Embryonic facial prominence (tissue), 1 donor: ENCODE data around the gene RORC.

Experiments
- DNase-seq: peaks from one replicate; pipeline ENCODE4 v3.0.0-alpha.2; 2016; ENCODE audit errors: extremely low spot score

The RORC gene

GRCh38 chr1:151825751-151826660, 5.6 kb downstream of the RORC start:
- DNase-seq = no peak

DNA sequence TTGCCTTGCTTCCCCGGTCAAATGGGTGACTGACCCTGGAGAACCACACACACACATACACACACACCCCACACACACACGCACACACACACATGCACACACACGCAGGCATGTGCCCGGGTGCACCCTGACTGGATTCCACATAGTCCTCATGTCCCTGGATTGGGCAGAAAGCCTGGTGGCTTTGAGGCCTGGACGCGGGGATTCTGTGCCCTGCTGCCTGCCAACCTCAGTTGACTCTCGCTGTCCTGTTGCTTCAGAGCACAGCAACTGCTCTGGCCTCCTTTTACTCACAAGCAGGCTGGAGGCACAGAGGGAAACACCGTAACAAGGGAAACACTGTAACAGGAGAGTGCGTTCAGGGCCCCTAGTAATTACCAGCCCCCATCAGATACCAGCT, 6.4 kb downstream of the RORC start:
- no peak for DNase-seq

DNA sequence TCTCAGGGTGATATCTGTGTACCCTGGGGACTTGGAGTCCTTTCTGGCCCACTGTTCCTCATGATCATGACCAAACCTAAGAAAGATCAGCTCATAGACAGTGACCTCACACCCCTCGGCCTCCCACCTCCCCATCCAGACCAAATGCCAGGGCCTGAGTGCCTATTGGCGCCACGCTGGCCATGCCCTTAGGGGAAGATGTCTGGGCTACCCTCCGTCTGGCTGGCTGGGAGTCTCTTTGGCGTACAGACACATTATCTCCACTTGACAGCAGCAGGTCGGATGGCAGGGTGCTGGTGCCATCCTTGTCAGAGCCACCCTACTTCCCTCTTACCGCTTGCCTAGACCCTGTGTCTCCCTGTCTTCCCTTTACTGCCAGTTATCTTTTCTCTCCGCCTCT, 8.4 kb downstream of the RORC start:
- DNase-seq = no peak

DNA sequence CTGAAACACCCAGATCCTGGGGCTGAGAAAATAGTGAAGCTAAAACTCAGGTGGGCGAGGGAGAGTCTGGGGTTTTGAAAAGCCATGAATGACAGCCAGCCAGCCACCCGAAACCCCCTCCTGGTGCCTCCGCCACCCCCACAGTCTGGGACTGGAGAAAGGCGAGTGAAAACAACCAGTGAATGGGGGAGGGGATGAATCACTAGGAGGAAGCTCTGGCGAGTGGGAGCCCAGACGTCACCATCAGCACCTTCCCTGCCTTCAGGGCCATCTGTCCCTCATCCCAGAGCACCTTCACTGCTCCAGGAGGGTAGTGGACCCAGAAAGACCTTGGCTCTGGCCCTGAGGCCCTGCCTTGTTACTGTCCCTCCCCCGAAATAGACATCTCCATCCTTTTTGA, 9.2 kb downstream of the RORC start:
- DNase-seq = no peak

DNA sequence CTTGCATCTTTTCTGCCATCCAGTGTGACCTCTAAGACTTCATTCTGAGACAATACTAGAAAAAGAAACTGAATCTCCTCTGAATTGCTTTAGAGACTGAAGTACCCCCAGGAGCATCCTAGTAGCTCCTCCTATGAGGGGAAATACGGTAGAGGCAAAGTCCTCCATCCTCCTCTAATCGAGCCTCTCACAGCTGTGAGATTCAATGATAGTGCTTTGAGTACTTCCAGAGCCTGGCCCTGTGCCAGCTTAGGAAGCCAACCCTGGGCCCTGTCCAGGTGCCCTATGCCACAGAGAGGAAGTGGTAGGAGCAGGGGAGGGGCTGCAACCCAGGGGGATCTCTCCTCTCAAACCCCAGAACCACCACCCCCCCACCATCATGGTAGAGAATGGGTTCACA, 10.7 kb downstream of the RORC start:
- DNase-seq = no peak

- DNase-seq = no peak
These were observed 11.5 kb downstream of the RORC start for GRCh38 chr1:151819976-151820623.

DNA sequence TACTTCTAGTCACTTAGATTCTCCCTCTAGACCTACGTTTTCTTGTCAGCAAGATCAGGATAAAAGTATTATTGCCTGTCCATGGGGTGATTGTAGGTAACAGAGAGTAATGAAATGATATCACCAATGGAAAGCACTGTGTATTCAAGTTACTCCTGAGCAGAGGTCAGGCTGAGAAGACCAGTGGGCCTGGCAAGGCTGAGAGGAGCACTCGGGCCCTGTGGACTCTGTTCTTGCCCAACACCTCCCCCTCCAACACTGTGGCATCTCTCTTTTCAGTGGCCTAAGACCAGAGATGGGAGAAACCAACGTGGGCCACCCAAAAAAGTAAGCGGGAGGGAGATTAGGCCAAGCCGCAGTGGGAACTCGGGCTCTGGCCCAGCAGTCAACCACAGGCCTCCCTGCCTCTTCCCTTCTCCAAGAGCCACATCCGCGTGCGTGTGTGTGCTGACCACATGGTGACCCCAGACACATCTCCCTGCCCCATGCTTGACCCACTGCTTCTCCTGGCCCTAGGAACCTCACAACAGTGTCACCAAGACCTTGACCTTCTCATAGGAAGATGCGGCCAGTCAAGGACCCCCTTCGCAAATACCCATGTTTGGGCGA, 12.3 kb downstream of the RORC start:
- DNase-seq = no peak

- DNase-seq = no peak
These were observed 14.3 kb downstream of the RORC start for GRCh38 chr1:151817353-151817730.

DNA sequence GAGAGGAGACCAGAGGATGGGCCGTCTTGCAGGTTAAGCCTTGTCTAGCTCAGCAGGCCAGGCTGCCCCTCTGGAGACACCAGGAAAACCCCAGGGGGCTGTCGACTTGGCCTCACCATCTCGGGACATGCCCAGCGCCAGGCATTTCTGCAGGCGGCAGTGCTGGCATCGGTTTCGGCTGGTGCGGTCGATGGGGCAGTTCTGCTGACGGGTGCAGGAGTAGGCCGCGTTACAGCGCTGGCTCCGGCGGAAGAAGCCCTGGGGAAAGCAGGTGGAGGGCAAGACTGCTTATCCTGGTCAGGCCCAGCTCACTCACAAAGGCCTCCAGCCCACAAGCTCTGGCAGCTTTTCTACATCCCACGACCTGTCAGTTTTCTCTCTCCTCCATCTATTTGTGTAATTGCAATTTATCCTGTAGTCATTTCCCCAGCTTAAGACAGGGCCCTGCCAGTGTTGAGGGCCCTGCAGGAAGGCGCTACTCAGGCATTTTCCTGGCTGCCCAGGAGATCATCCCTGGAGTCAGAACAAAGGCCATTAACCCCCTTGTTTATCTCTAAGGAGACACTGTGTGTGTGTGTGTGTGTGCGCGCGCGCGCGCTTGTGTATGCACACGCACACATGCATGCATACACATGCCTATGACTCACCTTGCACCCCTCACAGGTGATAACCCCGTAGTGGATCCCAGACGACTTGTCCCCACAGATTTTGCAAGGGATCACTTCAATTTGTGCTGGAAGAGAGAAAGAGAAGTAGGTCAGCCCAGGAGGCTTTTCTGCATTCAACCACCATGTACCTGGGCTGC, 14.9 kb downstream of the RORC start:
- no peak for DNase-seq

DNA sequence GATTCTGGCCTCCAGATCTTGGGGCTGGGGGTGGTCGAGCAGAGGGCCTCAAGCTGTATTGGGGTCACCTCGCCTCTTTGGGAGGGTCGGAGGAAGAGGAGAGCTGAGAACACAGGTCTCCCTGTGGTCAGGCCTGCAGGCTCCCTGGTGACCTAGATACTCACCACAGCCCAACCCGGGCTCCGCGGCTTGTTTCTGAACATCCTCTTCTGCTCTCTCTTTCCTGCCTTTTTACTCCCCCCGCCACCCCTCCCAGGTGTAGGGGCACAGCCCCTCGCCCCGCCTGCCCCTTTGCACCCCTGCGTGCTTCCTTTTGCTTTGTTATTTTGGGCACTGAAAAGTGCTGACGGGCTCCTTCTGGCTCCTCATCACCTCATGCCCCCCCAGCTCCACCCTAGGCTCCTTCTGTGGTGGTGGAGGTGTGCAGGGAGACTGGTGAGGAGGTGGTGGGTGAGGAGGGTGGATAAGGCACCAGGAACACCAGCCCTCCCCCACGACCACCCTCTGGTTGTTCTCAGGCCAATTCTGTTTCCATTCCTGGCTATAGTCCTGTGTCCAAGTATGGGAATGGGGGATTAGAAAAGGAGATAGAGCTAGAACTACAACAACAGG, 15.8 kb downstream of the RORC start:
- no peak for DNase-seq

GRCh38 chr1:151814971-151815545, 16.5 kb downstream of the RORC start:
- no peak for DNase-seq

- no peak for DNase-seq
These were observed 17.2 kb downstream of the RORC start for GRCh38 chr1:151814426-151814825.

GRCh38 chr1:151813271-151813977, 18.2 kb downstream of the RORC start:
- no peak for DNase-seq

DNA sequence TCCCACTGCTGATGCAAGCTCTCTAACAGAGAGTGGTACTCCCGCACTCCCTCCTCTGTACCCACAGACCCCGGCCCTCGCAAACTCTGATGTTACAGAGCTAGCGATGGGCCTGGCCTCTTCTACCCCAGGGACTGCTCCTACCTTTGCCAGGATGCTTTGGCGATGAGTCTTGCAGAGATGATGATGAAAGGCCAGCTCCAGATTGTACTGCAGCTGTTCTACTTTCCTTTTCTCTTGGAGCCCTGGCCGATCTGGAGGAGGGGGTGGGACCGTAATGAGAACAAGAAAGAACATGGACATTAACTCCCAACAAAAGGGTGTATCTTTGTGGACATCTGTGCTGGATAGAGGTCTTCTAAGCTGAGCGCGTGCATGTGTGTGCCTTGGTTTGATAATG, 20.4 kb downstream of the RORC start:
- DNase-seq = no peak

- no peak for DNase-seq
These were observed 21.5 kb downstream of the RORC start for GRCh38 chr1:151809985-151810556.

DNA sequence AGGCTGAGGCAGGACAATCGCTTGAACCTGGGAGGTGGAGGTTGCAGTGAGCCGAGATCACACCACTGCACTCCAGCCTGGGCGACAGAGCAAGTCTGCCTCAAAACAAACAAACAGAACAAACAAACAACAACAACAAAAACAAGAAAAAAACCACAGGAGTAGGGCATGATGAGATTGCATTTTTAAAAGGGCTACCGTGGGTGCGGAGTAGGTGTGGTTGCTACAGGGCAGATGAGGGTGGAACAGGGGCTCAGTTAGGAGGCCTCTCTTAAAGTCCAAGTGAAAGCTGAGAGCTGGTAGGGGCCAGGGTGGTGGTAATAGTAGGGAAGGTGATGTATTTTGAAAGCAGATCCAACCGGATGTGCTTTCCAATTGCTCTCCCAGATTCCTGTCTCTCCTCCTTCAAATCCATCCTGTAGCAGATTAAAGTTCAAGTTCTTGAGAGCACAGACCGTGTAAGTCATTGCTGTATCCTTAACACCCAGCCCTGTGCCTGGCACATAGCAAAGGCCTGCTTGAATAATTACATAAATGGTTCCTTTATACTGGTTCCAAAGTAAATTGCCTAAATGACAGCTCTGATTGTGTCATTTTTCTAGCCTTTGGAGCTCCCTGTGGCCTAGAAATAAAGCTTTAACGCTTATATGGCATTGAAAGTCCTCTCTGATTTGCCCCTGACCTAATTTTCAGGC, 22.2 kb downstream of the RORC start:
- no peak for DNase-seq

GRCh38 chr1:151807766-151808165, 23.8 kb downstream of the RORC start:
- DNase-seq = no peak

DNA sequence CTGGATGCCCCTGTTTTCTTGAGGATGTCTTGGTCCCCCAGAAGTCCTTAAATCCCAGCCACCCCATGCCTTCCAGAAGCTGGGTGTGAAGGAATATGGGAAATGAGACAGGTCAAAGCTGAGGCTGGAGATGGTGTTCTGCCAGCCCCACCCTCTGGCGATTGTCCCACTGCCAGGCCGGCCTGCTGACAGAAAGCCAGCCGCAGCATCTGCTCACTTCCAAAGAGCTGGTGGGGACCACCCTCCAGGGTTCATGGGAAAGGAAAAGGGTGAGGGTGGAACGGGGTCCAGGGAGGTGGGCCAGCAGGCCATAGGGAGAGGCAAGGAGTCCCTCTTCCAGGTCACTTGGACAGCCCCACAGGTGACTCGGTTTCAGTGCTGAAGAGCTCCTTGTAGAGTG, 24.5 kb downstream of the RORC start:
- no peak for DNase-seq

DNA sequence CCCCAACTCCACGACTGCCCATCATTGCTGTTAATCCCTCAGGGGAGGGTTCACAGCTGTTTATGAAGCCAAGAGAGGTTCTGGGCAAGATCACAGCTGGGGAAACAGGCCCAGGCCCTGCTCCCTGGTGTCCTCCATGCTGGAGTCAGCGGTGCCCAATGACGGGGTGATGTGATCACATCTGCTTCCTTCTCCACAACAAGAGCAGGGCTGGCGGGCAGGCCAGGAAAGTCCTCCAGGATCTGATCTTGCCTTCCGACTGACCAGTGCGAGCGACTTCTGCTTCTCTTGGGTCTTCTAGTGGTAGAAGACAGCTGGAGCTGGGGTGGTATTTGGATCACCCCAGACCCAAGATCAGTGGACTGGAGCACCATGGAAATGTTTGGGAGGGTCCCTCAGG, 25.4 kb downstream of the RORC start:
- DNase-seq = no peak
